GM19468 (cell line): ENCODE results near the gene OR14C36.
"Not testable (repeated sequence)": the region's sequence is repeated elsewhere in the genome, so short reads cannot be mapped to it uniquely, and the experiment has no call there.

ENCODE experiments used
- ATAC-seq: cut with Tn5 transposase; IDR thresholded peaks from one replicate; pipeline ENCODE4 v1.9.1; 2021; ENCODE audit warnings: mild to moderate bottlenecking, moderate library complexity, moderate number of reproducible peaks; ENCODE audit not compliant: unreplicated experiment; ENCODE audit errors: extremely low read depth

OR14C36 gene, protein sequence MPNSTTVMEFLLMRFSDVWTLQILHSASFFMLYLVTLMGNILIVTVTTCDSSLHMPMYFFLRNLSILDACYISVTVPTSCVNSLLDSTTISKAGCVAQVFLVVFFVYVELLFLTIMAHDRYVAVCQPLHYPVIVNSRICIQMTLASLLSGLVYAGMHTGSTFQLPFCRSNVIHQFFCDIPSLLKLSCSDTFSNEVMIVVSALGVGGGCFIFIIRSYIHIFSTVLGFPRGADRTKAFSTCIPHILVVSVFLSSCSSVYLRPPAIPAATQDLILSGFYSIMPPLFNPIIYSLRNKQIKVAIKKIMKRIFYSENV

DNA sequence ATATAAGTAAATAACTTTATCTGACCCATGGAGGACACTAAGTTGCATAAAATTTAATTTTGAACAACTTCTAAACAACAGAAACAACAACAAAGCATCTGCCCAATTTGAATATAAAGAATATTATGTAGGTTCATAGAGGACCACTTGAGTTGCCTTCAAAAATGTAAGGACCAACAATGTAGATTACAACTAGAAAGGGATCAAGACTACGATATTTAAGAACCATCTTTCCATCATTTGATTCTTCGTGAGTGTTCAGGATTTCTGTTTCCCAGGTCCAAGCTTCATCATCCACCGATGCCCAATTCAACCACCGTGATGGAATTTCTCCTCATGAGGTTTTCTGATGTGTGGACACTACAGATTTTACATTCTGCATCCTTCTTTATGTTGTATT, at the start of gene OR14C36:
Gene OR14C36, plus strand, starts transcription at position 301 of the 400 bp plus-strand sequence. Its CDS starts 0 bp downstream, at position 301.
- no peak for ATAC-seq

DNA sequence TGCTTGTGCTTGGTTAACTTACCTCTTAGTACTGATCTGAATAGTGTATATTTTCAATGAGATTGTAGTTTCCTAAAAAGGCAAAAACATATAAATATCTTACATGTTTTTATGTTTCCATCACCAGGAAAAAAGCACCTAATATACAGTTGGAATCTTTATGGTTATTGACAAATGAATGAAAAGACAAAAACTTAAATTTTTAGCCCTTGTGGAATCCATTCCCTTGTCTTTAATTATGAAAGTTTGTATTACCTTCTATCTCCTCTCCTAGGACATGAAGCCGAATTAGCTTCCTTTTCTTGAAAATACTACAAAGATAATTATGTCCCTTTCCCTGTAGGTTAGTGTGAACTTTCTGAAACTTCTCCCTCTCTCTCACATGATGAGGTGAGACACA, 45.3 kb upstream of the OR14C36 start, which contains the start of gene OR2T12:
Gene OR2T12, minus strand, starts transcription at position 101 of the 400 bp plus-strand sequence. CDS start 7,846 bp downstream, outside the sequence.
- no peak for ATAC-seq

DNA sequence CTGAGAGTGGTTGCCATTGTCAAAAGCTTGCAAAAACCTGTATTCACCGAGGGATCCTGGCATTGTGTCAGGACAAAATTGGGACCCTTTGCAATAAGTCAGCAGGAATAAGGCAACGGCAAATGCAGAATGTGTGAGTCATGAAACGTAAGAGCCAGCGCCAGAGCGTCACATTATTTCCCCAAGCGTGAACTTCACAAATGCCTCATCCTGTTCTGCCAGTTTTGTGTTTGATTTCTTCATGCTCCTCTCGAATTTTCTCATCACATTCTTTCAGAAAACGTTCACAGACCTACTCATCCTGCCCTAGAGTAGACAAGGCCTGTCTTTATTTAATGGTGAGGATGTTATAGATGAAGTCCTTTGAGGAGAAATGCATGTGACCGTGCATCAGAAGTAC, 42.9 kb upstream of the OR14C36 start:
- ATAC-seq = not testable (repeated sequence)

DNA sequence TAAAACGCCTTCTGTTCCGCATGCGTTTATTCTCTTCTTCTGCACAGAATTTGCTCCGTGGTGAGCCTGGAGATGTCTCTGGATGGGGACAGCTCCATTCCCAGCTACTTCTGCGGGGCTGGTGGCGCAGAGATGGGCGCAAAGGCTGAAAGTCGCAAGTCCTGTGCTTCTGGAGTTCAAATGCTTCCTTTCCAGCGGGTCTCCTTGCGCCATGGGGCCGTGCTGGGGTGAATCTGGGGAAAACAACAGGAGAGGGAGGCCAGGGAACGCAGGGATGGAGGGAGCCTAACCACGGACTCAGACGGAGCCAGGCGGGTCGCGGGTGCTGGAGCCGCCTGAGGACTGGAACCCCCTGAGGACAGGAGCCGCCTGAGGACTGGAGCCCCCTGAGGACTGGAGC, 42.5 kb upstream of the OR14C36 start:
- ATAC-seq = no peak

DNA sequence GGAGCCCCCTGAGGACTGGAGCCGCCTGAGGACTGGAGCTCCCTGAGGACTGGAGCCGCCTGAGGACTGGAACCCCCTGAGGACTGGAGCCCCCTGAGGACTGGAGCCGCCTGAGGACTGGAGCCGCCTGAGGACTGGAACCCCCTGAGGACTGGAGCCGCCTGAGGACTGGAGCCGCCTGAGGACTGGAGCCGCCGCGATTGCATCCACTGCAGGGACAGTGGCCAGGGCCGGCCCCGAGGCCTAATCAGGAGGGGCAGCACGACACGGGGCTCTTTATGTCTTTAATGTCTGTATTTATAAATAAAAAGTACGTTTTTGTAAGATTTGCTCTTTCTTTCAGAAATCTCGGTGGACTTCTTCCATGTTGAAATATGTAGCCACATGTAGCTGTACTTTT, 41.8 kb upstream of the OR14C36 start:
- ATAC-seq = not testable (repeated sequence)

DNA sequence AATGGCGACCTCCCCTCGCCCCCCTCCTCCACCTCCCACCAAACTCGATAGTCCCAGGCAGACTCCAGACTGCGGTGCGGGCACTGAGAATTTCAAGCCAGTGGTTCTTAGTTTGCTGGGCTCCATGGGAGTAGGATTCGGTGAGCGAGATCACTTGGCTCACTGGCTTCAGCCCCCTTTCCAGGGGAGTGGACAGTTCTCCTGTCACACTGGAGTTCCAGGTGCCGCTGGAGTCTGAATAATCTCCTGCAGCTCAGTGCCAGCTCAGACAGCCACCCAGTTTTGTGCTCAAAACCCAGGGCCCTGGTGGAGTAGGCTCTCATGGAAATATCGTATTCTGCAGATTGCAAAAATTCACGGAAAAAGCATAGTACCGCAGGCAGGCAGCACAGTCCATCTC, 31.8 kb upstream of the OR14C36 start:
- ATAC-seq = no peak

DNA sequence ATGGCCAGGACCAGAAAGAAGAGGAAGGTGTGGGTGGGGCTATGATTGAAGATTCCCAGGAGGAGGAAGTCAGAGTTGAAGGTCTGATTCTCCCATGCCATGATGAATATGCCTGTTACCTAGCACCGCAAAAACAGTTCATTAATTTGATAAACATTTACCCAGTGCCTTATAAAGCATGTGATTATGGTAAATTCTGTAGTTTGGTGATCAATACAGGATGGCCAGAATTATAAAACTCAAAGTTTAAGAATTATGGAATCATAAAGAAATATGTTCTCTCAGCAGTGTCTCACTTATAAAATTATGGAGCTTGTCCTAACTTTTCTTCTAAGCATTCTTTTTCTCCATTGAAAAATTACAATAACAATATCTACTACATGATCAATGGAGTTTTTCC, 24.1 kb upstream of the OR14C36 start, which contains the start of gene OR2M7:
Gene OR2M7, minus strand, starts transcription at position 101 of the 400 bp plus-strand sequence. Its CDS starts 0 bp downstream, at position 101.
- ATAC-seq = no peak

DNA sequence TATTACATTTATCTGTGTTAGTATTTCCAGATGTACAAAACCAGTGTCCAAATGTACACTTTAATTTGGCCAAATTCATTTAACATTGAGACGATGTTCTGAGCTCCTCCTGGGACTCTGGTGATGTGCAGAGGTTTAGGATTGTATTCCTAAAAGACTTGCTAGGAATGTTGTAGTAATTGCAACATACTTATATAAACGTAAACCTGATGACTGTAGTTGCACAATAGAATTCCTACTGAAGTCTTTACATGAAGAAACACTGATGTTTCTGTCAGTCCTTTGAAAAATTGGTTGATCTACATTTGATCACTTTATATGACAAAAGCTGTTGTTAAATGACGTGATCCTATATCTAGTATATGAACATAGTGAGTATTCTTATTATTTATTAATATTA, 5.1 kb upstream of the OR14C36 start:
- ATAC-seq = no peak

DNA sequence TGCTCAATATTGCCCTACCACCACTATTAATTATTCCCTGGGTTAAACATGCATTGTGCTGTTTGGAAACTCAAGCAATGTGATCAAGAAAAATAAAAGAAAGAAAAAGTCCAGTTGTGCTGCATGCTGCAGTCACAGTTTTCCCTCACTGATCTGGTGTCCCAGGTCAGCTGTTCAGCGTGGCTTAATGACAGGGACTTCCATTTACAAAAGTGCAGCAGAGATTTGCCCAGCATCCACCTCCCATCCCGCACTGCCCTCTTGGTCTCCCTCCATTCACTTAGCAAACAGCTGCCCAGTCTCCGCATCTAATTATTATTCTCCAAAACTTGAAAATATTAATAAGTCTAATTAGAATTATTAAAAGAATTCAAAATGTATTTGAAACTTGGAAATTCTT, 10.8 kb downstream of the OR14C36 start:
- ATAC-seq = no peak

DNA sequence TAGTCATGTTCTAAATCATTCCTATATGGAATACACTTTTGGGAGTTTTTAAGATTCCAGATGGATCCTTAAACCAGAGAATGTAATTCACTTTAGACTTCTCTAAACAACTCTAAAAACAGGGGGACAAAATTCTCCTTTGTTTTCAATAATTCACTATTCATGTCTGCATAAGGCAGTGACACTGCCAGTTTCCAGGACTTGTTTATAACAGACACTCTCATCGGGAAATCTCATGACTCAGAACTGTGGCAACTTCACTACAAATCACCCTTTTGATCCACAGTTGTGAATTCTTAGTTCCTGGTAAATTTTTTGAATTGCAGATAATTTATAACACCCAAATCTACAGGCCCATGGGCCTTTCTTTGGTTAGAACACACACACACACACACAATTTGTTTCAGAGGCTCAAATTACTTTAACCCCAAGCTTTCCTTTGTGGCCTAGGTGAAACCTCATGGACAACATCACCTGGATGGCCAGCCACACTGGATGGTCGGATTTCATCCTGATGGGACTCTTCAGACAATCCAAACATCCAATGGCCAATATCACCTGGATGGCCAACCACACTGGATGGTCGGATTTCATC, 12.6 kb downstream of the OR14C36 start, which contains the start of gene OR2T4:
Gene OR2T4, plus strand, starts transcription at position 545 of the 595 bp plus-strand sequence. Its CDS starts 0 bp downstream, at position 545.
- ATAC-seq = no peak

DNA sequence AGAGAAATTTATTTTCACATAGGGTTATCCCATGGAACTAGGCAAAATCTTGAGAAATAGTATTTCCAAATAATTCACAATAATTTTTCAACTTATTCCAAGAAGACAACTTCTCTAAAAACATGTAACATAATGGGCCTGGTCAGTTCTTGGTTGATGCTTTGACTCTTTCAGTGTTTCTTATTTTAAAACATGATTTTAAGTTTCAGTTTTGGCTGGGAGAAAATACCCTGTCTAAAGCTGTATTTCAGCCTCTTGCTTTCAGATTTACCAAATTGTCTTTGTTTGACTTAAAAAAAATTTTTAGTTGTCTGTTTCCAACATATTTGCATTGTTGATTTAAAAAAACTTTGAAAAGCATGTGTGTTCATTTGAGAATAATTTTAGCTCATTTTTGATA, 18.0 kb downstream of the OR14C36 start:
- no peak for ATAC-seq

DNA sequence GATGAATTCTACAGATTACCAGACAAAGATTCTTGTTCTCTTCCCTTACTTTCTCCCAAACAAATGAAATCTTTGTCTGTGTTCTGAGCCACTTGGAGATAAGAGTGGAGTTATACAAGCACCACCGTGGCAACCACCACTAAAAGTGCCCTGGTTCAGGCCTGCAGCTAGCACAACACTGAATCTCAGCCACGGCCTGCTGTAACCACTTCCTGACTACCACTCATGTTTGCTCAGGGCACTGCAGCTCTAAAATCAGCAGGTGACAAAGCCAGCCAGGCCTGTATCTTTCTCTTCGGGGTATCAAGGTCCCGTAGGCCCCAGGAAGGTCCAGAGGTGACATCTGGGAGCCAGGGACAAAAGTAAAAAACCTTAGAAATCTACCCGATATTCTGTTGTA, 23.8 kb downstream of the OR14C36 start:
- ATAC-seq = no peak

DNA sequence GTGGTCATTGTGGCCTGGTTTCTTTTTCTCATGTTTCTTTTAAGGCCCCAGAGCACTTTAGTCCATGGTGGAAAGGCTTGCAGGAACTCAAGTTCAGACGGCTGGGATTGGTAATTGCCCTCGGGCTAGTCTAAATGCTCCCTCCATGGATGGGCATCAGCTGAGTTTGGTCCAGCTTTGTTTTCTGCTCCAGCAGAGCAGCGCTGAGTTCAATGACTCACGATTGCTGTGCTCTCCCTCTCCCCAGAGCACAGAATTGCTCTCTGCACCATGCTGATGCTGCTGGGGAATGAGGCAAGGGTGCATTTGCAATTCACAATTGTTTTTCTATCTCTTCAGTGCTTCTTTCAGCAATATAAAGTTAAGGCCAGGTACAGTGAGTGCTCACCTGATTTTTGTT, 25.2 kb downstream of the OR14C36 start:
- ATAC-seq = no peak

DNA sequence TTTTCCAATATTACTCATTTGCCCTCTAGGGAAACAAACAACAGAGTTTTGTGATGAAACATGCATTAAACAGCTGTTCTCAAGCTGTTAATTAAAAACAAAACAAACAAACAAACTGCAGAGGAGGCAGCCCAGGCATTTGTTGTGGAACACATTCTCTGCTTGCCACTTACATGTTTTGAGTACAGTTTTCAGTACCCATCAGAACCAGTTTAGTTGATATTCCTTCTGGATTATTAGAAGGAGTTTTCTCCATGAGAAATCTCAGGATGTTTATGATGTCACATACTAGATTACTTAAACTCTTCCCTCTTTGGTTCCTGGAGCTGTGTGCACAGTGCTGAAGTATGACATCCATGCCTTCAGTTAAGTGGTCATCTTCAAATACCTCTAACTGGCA, 26.9 kb downstream of the OR14C36 start, which contains the start of gene OR2T6:
Gene OR2T6, plus strand, starts transcription at position 301 of the 400 bp plus-strand sequence. CDS start 11,863 bp downstream, outside the sequence.
- ATAC-seq = no peak

DNA sequence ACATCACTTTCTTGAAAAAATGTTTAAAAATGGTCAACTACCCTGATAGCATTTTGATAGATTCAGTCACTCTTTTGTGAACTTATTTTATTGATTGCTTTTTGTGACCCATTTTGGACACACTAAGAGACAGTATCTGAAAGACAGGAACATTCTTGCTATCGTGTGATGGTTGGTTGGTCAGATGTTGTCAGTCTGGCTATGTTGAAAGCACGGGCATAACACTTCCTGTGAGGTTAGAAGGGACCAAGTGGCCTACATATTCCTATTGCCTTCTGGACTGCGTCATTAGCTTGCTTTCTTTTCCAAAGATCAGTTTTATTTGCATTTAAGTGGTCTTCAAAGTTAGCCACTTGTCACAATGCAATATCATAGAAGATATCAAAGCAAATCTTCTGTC, 28.3 kb downstream of the OR14C36 start:
- ATAC-seq = no peak

DNA sequence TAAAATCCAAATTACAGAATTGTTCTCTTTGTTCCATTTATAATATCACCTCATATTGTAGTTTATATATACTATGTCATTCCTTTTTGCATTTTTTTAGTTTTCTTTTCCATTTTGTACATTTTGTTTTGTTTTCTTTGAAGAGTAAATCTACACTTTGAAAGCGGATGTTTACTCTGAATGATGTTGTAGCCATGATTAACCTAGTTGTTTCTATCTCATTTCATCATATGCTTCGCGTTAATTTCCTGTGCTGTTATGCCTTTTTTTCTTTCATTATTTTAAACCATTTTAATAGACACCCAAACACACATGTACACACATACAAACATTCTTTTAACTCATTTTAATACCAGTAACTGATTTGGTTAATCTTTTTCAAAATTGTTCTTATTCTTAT, 32.3 kb downstream of the OR14C36 start:
- no peak for ATAC-seq

DNA sequence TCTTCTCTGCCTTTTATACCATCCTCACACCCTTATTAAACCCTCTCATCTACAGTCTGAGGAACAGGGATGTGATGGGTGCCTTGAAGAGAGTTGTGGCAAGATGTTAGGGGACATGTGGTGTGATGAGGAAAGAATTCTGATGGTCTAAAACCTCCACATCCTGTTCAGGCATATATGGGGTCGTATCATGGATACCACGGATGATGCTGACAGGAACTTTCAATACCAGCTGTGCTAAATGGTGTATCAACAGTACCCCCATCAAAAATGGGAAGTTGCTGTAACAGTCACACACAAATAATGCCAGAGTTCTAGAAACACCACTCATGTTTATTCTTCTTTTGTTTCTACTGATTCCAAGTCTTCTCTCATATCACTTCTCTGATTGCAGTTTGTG, 39.9 kb downstream of the OR14C36 start:
- ATAC-seq = no peak

DNA sequence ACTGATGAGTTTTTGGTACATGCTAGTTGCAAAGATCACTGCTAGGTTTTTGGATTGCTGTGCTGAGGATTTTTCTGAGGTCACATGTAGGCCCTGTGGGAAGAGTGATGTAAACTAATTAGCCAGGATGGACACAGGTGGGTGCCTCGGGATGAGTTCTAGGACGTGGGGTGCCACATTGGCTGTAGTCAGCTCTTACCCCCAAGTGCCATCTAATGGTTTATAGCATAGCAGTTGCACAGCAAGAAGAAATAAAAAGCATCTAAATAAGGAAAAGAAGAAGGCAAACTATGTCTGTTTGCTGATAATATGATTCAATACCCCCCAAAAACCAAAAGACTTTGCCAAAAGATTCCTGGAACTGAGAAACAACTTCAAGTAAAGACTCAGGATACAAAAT, 44.5 kb downstream of the OR14C36 start:
- ATAC-seq = no peak
